ENCODE measurements around the gene SIM2.

Gene SIM2

GRCh38 chr21:36686955-36687354, 12.0 kb upstream of the SIM2 start:
- DNase-seq, result no peak

GRCh38 chr21:36688324-36688723, 10.6 kb upstream of the SIM2 start:
- no peak for DNase-seq

- no peak for DNase-seq
These were observed 9.6 kb upstream of the SIM2 start for GRCh38 chr21:36689324-36689723.

GRCh38 chr21:36690628-36691554, 8.0 kb upstream of the SIM2 start:
- no peak for DNase-seq

- no peak for DNase-seq
These were observed 7.3 kb upstream of the SIM2 start for GRCh38 chr21:36691555-36692041.

- DNase-seq, result no peak
These were observed 6.6 kb upstream of the SIM2 start for GRCh38 chr21:36692114-36692834.

- DNase-seq, result no peak
These were observed 6.0 kb upstream of the SIM2 start for GRCh38 chr21:36692835-36693488.

GRCh38 chr21:36693489-36694030, 5.4 kb upstream of the SIM2 start:
- DNase-seq, result no peak

GRCh38 chr21:36694031-36694515, 4.8 kb upstream of the SIM2 start:
- DNase-seq, result no peak

GRCh38 chr21:36694593-36695282, 4.2 kb upstream of the SIM2 start:
- DNase-seq, result no peak

- DNase-seq, result no peak
These were observed 3.7 kb upstream of the SIM2 start for GRCh38 chr21:36695283-36695634.

- no peak for DNase-seq
These were observed 3.1 kb upstream of the SIM2 start for GRCh38 chr21:36695671-36696389.

- no peak for DNase-seq
These were observed 2.4 kb upstream of the SIM2 start for GRCh38 chr21:36696390-36697059.

GRCh38 chr21:36697060-36697850, 1.7 kb upstream of the SIM2 start:
- no peak for DNase-seq

- no peak for DNase-seq
These were observed 997 bp upstream of the SIM2 start for GRCh38 chr21:36697851-36698384.

- no peak for DNase-seq
These were observed 432 bp upstream of the SIM2 start for GRCh38 chr21:36698385-36698980.

GRCh38 chr21:36699546-36700294, 805 bp downstream of the SIM2 start:
- DNase-seq, result no peak

GRCh38 chr21:36700295-36700970, 1.5 kb downstream of the SIM2 start:
- no peak for DNase-seq
